Heart right ventricle (tissue), 16 donors: ENCODE results near the gene KCTD21. TPM values are rescaled to one million over a fixed set of nuclear protein-coding genes. Genes with fewer than 3 reads are reported as not detected.
A peak's percentile ranks its signal among the peaks of the same experiment; 100 is the strongest.

ENCODE experiments used
- ATAC-seq, 8 donors: fragments of 200-7000 bp; cut with Tn5 transposase; one replicate each; pipeline ENCODE4 v1.9.1; 2020; ENCODE audit warnings: mild to moderate bottlenecking in 8 of 8, moderate library complexity in 8 of 8, moderate number of reproducible peaks in 1 of 8
- DNase-seq, 2 donors: peaks; one replicate each; pipeline ENCODE4 v3.0.0-alpha.2; 2020
- H3K27ac ChIP-seq, 10 donors: fragments of 200-600 bp; sonication (generic) in 2 of 10; one replicate each; pipeline versions ENCODE4 v1.5.0 to v1.8.0; 2020 to 2022; ENCODE audit warnings: mild to moderate bottlenecking in 3 of 10
- H3K27me3 ChIP-seq, 7 donors: fragments of 200-600 bp; one replicate each; pipeline ENCODE4 v1.8.0; 2021 to 2022; ENCODE audit warnings: mild to moderate bottlenecking in 2 of 7
- H3K36me3 ChIP-seq, 9 donors: fragments of 200-600 bp; sonication (generic) in 1 of 9; one replicate each; pipeline versions ENCODE4 v1.5.0 to v1.8.0; 2020 to 2022; ENCODE audit warnings: mild to moderate bottlenecking in 2 of 9
- H3K4me1 ChIP-seq, 9 donors: fragments of 200-600 bp; sonication (generic) in 1 of 9; one replicate each; pipeline versions ENCODE4 v1.5.0 to v1.8.0; 2020 to 2022; ENCODE audit warnings: mild to moderate bottlenecking in 4 of 9
- H3K4me3 ChIP-seq, 10 donors: fragments of 200-600 bp; sonication (generic) in 2 of 10; one replicate each; pipeline versions ENCODE4 v1.5.0 to v1.8.0; 2020 to 2022; ENCODE audit warnings: mild to moderate bottlenecking in 7 of 10, moderate library complexity in 2 of 10
- H3K9me3 ChIP-seq, 11 donors: fragments of 200-600 bp in 10 of 11; sonication (generic) in 2 of 11; one replicate each; pipeline versions ENCODE4 v1.5.0 to v1.8.0; 2013 to 2022; ENCODE audit warnings: mild to moderate bottlenecking in 2 of 11, control low read depth in 1 of 11, moderate library complexity in 1 of 11
- WGBS, 2 donors: extraction: QIAGEN DNeasy Blood & Tissue Kit; methylation state at CpG; one replicate each; pipeline ENCODE4 v1.1.7; 2013; ENCODE audit warnings: inconsistent platforms in 1 of 2; 5-methylcytosine and 5-hydroxymethylcytosine counted together
- intact Hi-C, 10 donors: fragments of 100-400 bp; cut with DNase I; formaldehyde crosslinking; loops; one replicate each; pipeline versions ENCODE4 v1.11.1 to v1.14.2; 2022
- polyA plus RNA-seq, 2 donors: library from polyadenylated mRNA; stranded (reverse); fragments of 200-250 nt; gene quantifications; one replicate each; pipeline ENCODE4 v1.2.3, GENCODE V29; 2013
- total RNA-seq, 10 donors: library from RNA; stranded (reverse); fragmentation: NEBNext Ultra II Directional in 3 of 10; extraction: Animal tissue kit (Norgen Biotek cat#: 25700) in 3 of 10; gene quantifications; one replicate each; pipeline versions ENCODE4 v1.2.1 to v1.2.4, GENCODE V29; 2021 to 2023
- TF ChIP-seq, protein P1 (sequence below), 9 donors: fragments of 200-600 bp; sonication (generic) in 2 of 9; IDR thresholded peaks; one replicate each; pipeline versions ENCODE4 v1.5.0 to v1.8.0; 2021 to 2022; ENCODE audit warnings: antibody characterized with exemption in 9 of 9, mild to moderate bottlenecking in 5 of 9, moderate library complexity in 1 of 9
- donor health status: Arrhythmogenic right ventricular cardiomyopathy.
- donor health status: ischemic (EF 13 %, LVEDD 7.1; RV severe dilation, severe dysfunction).
- donor health status: healthy with polysubstance abuse.
- donor health status: DM: no; HTN: yes; CAD: no.
- donor health status: DM: no; HTN: no; CAD: no.
- donor health status: ischemic (EF 25% LVEDD 6.9; RV normal size, moderate dysfunction).
- donor health status: ischemic (EF 25% LVEDD 5.7; RV mildly dilated, moderate dysfunction).
- donor health status: healthy.
- donor health status: DM: yes; HTN: yes; CAD: no.
- donor health status: Ischemic cardiomyopathy.
- donor health status: ischemic (EF 35%, LVEDD 5.7; RV mildly dilated, moderate dysfunction).
- donor health status: nonischemic (EF 11% LVEDD 7.7; RV severe dilation, severe dysfunction).
- donor health status: DM: yes; HTN: yes; CAD: no.
- donor health status: PGD.
- donor health status: ischemic (EF 29% LVEDD 5.4; RV normal size, mild dysfunction).
- donor health status: nonischemic (EF 23%, LVEDD 6.1; RV moderate dilation, normal function).

Gene KCTD21
- total and polyA plus RNA-seq, 12 donors = 4.2 to 9.9 (median 6.2) TPM

- Histone ChIP-seq H3K27me3 (no peaks in the 10 kb centered on the region), H3K36me3 (peaks cover 0 to 44% (median 22%) of the 10 kb centered on the region in 9 donors), H3K27ac (peak overlapping the region in 1 of 10 donors; percentile 10), H3K4me1 (peaks cover 0 to 44% (median 32%) of the 10 kb centered on the region in 9 donors), H3K4me3 (no peak overlapping the region), H3K9me3 (no peaks in the 10 kb centered on the region)
- ATAC-seq (no peak), DNase-seq (no peak)
- intact Hi-C loops = loop anchor here (1.0 to 10.0 kb wide), 10 partner anchors 189 to 339 kb away; partner anchors contain the start of gene GAB2 (in 2 of the 10)
- TF ChIP-seq, protein P1, sequence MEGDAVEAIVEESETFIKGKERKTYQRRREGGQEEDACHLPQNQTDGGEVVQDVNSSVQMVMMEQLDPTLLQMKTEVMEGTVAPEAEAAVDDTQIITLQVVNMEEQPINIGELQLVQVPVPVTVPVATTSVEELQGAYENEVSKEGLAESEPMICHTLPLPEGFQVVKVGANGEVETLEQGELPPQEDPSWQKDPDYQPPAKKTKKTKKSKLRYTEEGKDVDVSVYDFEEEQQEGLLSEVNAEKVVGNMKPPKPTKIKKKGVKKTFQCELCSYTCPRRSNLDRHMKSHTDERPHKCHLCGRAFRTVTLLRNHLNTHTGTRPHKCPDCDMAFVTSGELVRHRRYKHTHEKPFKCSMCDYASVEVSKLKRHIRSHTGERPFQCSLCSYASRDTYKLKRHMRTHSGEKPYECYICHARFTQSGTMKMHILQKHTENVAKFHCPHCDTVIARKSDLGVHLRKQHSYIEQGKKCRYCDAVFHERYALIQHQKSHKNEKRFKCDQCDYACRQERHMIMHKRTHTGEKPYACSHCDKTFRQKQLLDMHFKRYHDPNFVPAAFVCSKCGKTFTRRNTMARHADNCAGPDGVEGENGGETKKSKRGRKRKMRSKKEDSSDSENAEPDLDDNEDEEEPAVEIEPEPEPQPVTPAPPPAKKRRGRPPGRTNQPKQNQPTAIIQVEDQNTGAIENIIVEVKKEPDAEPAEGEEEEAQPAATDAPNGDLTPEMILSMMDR (IDR thresholded peaks at IDR 0.05) = no peak
- 90 to 91% methylated on average over 4 of the region's 4 CpGs for WGBS, 2 donors
Observed at GRCh38 chr11:78227921-78228320, 39.5 kb upstream of the KCTD21 start.

GRCh38 chr11:78226684-78227680 is 38.6 kb upstream of the KCTD21 start:
- intact Hi-C loops = loop anchor here in 7 of 10 donors (2.0 to 10.0 kb wide), 6 partner anchors 190 to 340 kb away; partner anchors contain the start of gene GAB2 (in 1 of the 7)

DNA sequence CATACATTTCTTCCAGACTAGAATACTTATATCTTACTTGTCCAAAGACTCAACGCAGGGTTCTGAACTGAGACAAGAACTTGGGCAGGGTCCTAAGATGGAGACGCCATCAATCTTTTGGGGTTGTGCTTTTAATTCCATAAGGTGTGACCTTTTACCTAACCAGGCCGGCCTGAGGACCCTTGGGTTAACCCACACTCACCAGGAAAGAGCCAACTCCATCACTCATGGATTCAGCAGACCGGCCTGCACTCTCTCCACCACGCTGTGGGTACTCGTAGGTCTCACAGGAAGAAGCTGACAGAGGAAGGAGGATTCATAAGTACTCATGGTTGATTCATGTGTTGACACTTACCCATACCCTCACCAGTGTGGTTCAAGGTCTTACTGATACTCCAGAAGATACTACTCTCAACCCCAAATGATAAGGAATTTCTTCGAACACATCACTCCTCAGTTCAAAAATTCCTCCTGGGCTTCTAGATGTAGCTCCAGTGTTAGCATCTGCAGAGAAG is 36.5 kb upstream of the KCTD21 start:
- ATAC-seq = no peak
- no peak overlapping the region for H3K27ac ChIP-seq
- peaks cover 0 to 73% (median 47%) of the 10 kb centered on the region in 9 donors for H3K36me3 ChIP-seq
- no peak for DNase-seq
- H3K27me3 ChIP-seq = no peaks in the 10 kb centered on the region
- intact Hi-C loops = loop anchor here in 6 of 10 donors (2.0 to 10.0 kb wide), 6 partner anchors 192 to 342 kb away; partner anchors contain the start of gene GAB2 (in 1 of the 6)
- H3K9me3 ChIP-seq = no peaks in the 10 kb centered on the region
- H3K4me3 ChIP-seq = no peak overlapping the region
- TF ChIP-seq, protein P1 (IDR thresholded peaks at IDR 0.05) = no peak
- 96 to 97% methylated on average over 7 of the region's 7 CpGs for WGBS, 2 donors
- peaks cover 0 to 15% (median 6%) of the 10 kb centered on the region in 9 donors for H3K4me1 ChIP-seq

More at GRCh38 chr11:78226684-78227680, 38.6 kb upstream of the KCTD21 start:
- no peaks in the 10 kb centered on the region for H3K27me3 ChIP-seq
- no peaks in the 10 kb centered on the region for H3K9me3 ChIP-seq
- peaks cover 0 to 53% (median 27%) of the 10 kb centered on the region in 9 donors for H3K36me3 ChIP-seq
- WGBS, 2 donors = 90 to 93% methylated on average over 12 of the region's 12 CpGs
- no peak overlapping the region for H3K4me3 ChIP-seq
- no peak overlapping the region for H3K27ac ChIP-seq
- ATAC-seq = no peak
- peaks cover 0 to 34% (median 22%) of the 10 kb centered on the region in 9 donors for H3K4me1 ChIP-seq
- TF ChIP-seq, protein P1 (IDR thresholded peaks at IDR 0.05) = no peak
- no peak for DNase-seq

GRCh38 chr11:78224506-78224905 is 36.1 kb upstream of the KCTD21 start:
- H3K9me3 ChIP-seq = no peaks in the 10 kb centered on the region
- intact Hi-C loops = loop anchor here in 1 of 10 donors (2.0 to 10.0 kb wide), 2 partner anchors 198 to 340 kb away; no protein-coding TSS in a partner anchor
- no peaks in the 10 kb centered on the region for H3K27me3 ChIP-seq
- H3K27ac ChIP-seq = no peak overlapping the region
- WGBS, 2 donors = 92 to 94% methylated on average over 4 of the region's 4 CpGs
- ATAC-seq (no peak), DNase-seq (no peak)
- TF ChIP-seq, protein P1 (IDR thresholded peaks at IDR 0.05) = no peak
- H3K4me3 ChIP-seq = no peak overlapping the region
- peaks cover 0 to 10% (median 4%) of the 10 kb centered on the region in 9 donors for H3K4me1 ChIP-seq
- H3K36me3 ChIP-seq = peaks cover 0 to 78% (median 51%) of the 10 kb centered on the region in 9 donors
